KG1 (cell line): ENCODE measurements around the gene CBFA2T3.

Experiments
- DNase-seq: peaks from one replicate; lab custom pipeline; 2025; lab: John Stamatoyannopoulos, UW

Gene CBFA2T3

GRCh38 chr16:88877564-88878289 is 99.3 kb downstream of the CBFA2T3 start:
- no peak for DNase-seq

- DNase-seq, result no peak
Observed at GRCh38 chr16:88876942-88877526, 100.0 kb downstream of the CBFA2T3 start.

GRCh38 chr16:88875703-88876234 is 101.2 kb downstream of the CBFA2T3 start:
- no peak for DNase-seq

GRCh38 chr16:88874938-88875599 is 101.9 kb downstream of the CBFA2T3 start:
- DNase-seq, result no peak

- no peak for DNase-seq
Observed at GRCh38 chr16:88872650-88873331, 104.2 kb downstream of the CBFA2T3 start.

- no peak for DNase-seq
Observed at GRCh38 chr16:88871730-88872416, 105.1 kb downstream of the CBFA2T3 start.

GRCh38 chr16:88871349-88871702 is 105.7 kb downstream of the CBFA2T3 start:
- no peak for DNase-seq

- DNase-seq, result no peak
Observed at GRCh38 chr16:88870608-88871348, 106.2 kb downstream of the CBFA2T3 start.

GRCh38 chr16:88869673-88869980 is 107.4 kb downstream of the CBFA2T3 start:
- no peak for DNase-seq

- DNase-seq, result no peak
Observed at GRCh38 chr16:88868974-88869672, 107.9 kb downstream of the CBFA2T3 start.

GRCh38 chr16:88867581-88868246 is 109.3 kb downstream of the CBFA2T3 start:
- DNase-seq, result no peak

GRCh38 chr16:88866151-88866920 is 110.7 kb downstream of the CBFA2T3 start, which contains the start of gene PABPN1L:
PABPN1L (minus strand) TSS chr16:88866660; CDS start chr16:88866606, 54 bp downstream.
- no peak for DNase-seq

GRCh38 chr16:88865742-88866141 is 111.3 kb downstream of the CBFA2T3 start:
- DNase-seq, result no peak

GRCh38 chr16:88865310-88865709 is 111.7 kb downstream of the CBFA2T3 start:
- DNase-seq, result no peak

- no peak for DNase-seq
Observed at GRCh38 chr16:88864521-88864920, 112.5 kb downstream of the CBFA2T3 start.

GRCh38 chr16:88864099-88864498 is 112.9 kb downstream of the CBFA2T3 start:
- no peak for DNase-seq

GRCh38 chr16:88863426-88863825 is 113.6 kb downstream of the CBFA2T3 start:
- DNase-seq, result no peak

- no peak for DNase-seq
Observed at GRCh38 chr16:88862968-88863367, 114.0 kb downstream of the CBFA2T3 start.

GRCh38 chr16:88861359-88861758 is 115.6 kb downstream of the CBFA2T3 start:
- no peak for DNase-seq
